NOMO-1 (cell line): Measurements from ENCODE around the gene PHC1.
"Not testable (repeated sequence)": the region's sequence is repeated elsewhere in the genome, so short reads cannot be mapped to it uniquely, and the experiment has no call there.

Source experiments
- DNase-seq, 2 experiments: peaks; one replicate each; lab custom pipeline; 2025; ENCODE audit not compliant: unreplicated experiment in 2 of 2; lab: John Stamatoyannopoulos, UW

The PHC1 gene

DNA sequence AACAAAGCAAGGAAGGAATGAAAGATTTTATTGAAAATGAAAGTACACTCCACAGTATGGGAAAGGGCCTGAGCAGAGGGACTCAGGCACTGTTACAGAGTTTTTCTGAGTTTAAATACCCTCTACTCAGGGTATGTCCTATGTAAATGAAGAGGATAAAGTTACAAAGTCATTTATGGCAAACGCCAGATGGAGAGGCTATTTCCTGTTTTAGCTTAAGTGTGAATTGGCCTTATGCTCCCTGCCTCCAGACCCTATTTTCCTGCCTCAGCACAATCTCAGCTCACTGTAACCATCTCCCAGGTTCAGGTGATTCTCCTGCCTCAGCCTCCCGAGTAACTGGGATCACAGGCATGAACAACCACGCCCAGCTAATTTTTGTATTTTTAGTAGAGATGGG is 6.8 kb upstream of the PHC1 start:
- no peak for DNase-seq

- DNase-seq: no peak
Measured at GRCh38 chr12:8909752-8910151, 4.6 kb upstream of the PHC1 start.

- DNase-seq: no peak
Measured at GRCh38 chr12:8911606-8912268, 2.6 kb upstream of the PHC1 start.

- no peak for DNase-seq
Measured at GRCh38 chr12:8912914-8913313, 1.4 kb upstream of the PHC1 start.

- DNase-seq: no peak
Measured at GRCh38 chr12:8913702-8914032, 642 bp upstream of the PHC1 start.

GRCh38 chr12:8914716-8915526 is 612 bp downstream of the PHC1 start:
- DNase-seq: peak in 1 of 2 experiments; percentile 23

DNA sequence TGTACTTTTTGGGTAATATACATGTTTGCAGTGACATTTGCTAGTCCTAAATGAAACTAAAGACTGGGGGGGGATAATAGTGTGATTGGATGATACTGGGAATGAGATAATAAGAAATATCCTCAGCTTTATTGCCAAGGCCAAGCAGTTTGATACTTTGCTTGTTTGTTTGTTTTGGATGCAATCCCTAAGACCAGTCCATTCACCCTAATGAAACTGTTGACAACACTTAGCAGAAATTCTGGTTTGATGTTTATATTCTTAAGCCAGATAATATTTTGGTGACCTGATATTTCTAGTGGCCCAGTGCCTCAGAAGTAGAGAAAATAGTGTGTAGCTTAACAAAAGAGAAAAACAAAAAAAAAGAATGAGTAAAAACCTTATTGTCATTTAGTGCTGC is 1.8 kb downstream of the PHC1 start:
- DNase-seq: no peak

GRCh38 chr12:8917031-8917430 is 2.7 kb downstream of the PHC1 start:
- DNase-seq: no peak

DNA sequence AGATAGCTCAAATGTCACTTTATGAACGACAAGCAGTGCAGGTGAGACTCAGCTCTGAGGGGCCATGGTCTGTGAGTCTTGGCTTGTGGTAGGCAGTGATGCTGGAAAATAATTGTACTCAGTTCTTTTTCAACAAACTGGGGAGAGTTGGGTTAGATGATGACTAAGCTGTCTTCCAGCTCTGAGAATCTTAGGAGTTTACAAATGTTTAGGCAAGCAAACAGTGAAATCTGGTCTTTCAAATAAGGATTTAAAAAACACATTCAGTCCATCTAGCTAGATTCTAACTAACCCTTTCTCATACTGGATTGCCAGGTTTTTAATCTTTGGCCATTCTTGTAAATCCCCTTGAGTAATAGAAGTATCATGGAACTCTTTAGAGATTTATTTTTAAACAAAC is 3.4 kb downstream of the PHC1 start:
- DNase-seq: no peak

- DNase-seq: not testable (repeated sequence)
Measured at GRCh38 chr12:8919643-8920042, 5.3 kb downstream of the PHC1 start.

DNA sequence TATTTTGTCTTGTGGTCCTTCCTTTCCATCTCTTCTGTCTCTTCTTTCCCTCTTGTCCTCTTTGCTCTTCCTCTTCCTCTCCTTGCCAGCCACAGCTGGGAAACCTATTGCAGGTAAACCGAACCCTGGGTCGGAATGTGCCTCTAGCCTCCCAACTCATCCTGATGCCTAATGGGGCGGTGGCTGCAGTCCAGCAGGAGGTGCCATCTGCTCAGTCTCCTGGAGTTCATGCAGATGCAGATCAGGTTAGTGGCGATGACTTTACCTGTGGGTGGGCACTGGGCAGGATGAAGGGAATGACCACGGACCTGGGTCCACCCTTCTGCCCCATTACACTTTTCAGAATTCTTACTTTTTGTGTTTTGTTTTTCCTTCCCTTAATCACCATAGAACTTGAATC is 8.2 kb downstream of the PHC1 start:
- DNase-seq: no peak

- not testable (repeated sequence) for DNase-seq
Measured at GRCh38 chr12:8930655-8931323, 16.5 kb downstream of the PHC1 start.

GRCh38 chr12:8932464-8932863 is 18.2 kb downstream of the PHC1 start:
- DNase-seq: not testable (repeated sequence)

DNA sequence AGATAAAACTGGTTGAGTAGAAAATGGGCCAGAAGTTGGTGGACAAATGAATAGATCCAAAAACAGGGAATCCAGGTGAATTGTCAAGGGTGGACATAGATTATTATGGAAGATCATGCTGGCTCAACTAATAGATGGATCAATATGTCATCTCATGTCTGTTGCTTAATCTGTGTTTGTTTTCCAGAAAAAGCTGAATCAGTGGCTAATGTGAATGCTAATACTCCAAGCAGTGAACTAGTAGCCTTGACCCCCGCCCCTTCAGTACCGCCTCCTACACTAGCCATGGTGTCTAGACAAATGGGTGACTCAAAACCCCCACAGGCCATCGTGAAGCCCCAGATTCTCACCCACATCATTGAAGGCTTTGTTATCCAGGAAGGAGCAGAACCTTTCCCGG is 19.8 kb downstream of the PHC1 start:
- not testable (repeated sequence) for DNase-seq

DNA sequence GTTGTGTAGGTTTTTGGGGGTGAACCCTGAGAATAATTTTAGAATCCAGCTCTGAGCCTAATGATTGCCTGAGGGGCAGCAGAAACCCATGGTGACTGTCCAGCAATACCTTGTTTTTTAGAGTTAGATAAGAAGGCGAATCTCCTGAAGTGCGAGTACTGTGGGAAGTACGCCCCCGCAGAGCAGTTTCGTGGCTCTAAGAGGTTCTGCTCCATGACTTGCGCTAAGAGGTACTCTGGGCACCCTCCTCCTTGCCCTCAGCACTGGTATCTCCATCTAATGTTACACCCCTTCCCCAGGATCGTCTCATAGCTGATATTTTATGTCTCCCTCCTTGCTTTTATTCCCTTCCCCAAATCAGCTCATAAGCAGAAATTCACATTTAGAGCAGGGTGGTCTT is 22.4 kb downstream of the PHC1 start:
- DNase-seq: no peak

DNA sequence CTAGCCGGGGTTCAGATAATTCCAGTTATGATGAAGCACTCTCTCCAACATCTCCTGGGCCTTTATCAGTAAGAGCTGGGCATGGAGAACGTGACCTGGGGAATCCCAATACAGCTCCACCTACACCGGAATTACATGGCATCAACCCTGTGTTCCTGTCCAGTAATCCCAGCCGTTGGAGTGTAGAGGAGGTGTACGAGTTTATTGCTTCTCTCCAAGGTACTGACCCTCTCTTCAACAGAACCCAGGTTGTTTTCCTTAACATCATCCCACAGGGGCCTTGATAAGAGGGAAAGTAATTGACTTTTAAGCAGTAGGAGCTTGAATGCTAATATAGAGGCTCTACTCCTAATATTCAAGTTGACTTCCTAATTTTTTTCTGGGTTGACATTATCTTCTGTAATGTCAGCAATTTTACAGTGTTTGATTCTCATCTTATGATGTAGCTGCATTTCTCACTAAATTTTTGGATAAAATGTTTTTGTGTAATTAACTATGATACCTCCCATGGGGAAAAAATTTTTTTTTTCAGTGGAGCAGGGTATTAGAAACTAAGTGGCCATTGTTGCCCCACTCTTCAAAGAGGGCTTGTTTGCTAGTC is 23.6 kb downstream of the PHC1 start:
- DNase-seq: not testable (repeated sequence)

DNA sequence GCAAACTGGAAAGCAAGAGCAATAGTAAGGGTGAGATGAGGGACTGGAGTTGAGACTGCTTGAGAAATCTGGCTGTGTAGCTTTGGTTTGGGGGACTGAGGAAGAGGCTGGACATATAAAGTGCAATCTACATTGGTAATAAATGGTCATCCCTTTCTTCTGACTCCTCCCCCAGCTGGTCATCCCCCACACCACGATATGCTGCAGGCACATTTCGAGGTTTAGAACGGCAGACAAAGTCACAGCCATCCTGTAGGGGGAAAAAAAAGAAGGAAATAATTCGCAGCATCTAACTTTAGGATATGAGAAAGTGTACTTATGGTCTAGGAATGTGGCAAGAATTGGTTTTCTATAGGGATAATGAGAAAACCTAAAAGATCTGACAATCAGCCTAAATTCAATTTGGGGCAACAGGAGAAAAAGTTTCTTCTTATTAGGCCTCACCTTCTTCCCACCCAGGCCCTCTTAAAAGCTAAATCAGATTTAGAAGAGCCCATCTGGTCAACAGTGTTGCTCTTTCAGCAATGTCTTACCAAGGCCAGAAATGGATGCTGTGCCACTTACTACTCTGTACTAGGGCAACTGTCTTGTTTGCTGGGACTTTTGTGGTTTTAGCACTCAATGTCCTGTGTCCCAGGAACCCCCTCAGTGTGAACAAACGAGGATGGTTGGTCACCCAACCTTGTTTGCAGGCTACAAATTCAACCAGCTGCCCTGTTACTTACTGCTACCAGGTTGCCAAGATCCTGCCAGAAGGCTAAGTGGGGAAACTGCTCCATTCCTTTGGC is 27.6 kb downstream of the PHC1 start:
- no peak for DNase-seq

- no peak for DNase-seq
Measured at GRCh38 chr12:8943565-8944186, 29.4 kb downstream of the PHC1 start.

- DNase-seq: no peak
Measured at GRCh38 chr12:8946733-8947132, 32.4 kb downstream of the PHC1 start.

- peak in 1 of 2 experiments; percentile 6 for DNase-seq
Measured at GRCh38 chr12:8947737-8948136, 33.4 kb downstream of the PHC1 start.
